LNCaP clone FGC (cell line): ENCODE data around the gene MTURN.

Experiments
- DNase-seq: peaks from one replicate; pipeline ENCODE4 v3.0.0-alpha.2; 2011; ENCODE audit warnings: low read depth
- H3K4me3 ChIP-seq: 2 replicates; pipeline ENCODE4 v1.5.1; 2011; ENCODE audit warnings: mild to moderate bottlenecking, low read depth, low read length, control low read depth
- CTCF ChIP-seq: IDR thresholded peaks from 2 replicates; pipeline ENCODE4 v1.5.1; 2012; ENCODE audit warnings: mild to moderate bottlenecking; ENCODE audit not compliant: control insufficient read depth, insufficient read depth; ENCODE audit errors: extremely low read depth

The MTURN gene

GRCh38 chr7:30177186-30177585, 42.4 kb downstream of the MTURN start:
- DNase-seq = no peak
- TF ChIP-seq CTCF = no peak
- H3K4me3 ChIP-seq = no peak overlapping the region

GRCh38 chr7:30177965-30178364, 43.2 kb downstream of the MTURN start:
- H3K4me3 ChIP-seq = no peak overlapping the region
- peak; percentile 17 for DNase-seq
- TF ChIP-seq CTCF = no peak

GRCh38 chr7:30178748-30179436, 44.1 kb downstream of the MTURN start:
- TF ChIP-seq CTCF = no peak

GRCh38 chr7:30180718-30181117, 45.9 kb downstream of the MTURN start:
- TF ChIP-seq CTCF = no peak
- DNase-seq = no peak
- H3K4me3 ChIP-seq = no peak overlapping the region

More at GRCh38 chr7:30178748-30179436, 44.1 kb downstream of the MTURN start:
- DNase-seq = no peak
- no peak overlapping the region for H3K4me3 ChIP-seq

- H3K4me3 ChIP-seq = no peak overlapping the region
- no peak for TF ChIP-seq CTCF
- DNase-seq = no peak
These were observed 46.4 kb downstream of the MTURN start for GRCh38 chr7:30181211-30181610.

GRCh38 chr7:30181736-30182522, 47.1 kb downstream of the MTURN start:
- TF ChIP-seq CTCF = no peak
- no peak overlapping the region for H3K4me3 ChIP-seq
- no peak for DNase-seq
